ENCODE data around the gene ARHGAP26. TPM values are rescaled to one million over a fixed set of nuclear protein-coding genes. Genes with fewer than 3 reads are reported as not detected.

Gene ARHGAP26
- polyA plus RNA-seq, 4 donors, result 7.9 to 13.5 (median 12.0) TPM

- DNase-seq (ENCODE audit: low read depth in 4 of 4, low spot score in 2 of 4), result no peak
These were observed 254.2 kb downstream of the ARHGAP26 start for GRCh38 chr5:143024228-143024920.

- DNase-seq (ENCODE audit: low read depth in 4 of 4, low spot score in 2 of 4), result no peak
These were observed 255.2 kb downstream of the ARHGAP26 start for GRCh38 chr5:143025376-143025775.

DNA sequence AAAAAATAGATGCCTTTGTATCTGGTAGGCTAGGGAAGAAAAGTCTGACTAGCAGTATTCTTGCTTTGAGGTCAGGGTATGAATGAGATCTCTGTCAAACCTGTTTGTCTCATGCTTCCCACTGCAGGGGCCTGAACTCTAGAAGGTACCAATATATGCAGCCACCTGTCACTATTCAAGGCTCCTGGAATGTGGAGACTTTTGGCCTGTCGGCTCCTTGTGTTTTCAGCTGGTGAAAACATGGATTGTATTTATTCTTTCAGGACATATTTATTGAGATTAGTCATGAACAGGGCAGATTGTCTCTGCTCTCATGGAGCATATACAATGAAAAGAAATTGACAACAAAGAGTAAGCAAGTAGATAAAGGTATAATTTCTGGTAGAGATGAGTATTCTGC, 255.8 kb downstream of the ARHGAP26 start:
- no peak for DNase-seq (ENCODE audit: low read depth in 4 of 4, low spot score in 2 of 4)

- DNase-seq (ENCODE audit: low read depth in 4 of 4, low spot score in 2 of 4), result no peak
These were observed 256.2 kb downstream of the ARHGAP26 start for GRCh38 chr5:143026380-143026779.

- DNase-seq (ENCODE audit: low read depth in 4 of 4, low spot score in 2 of 4), result no peak
These were observed 259.1 kb downstream of the ARHGAP26 start for GRCh38 chr5:143029293-143029692.

GRCh38 chr5:143030349-143030748, 260.2 kb downstream of the ARHGAP26 start:
- DNase-seq (ENCODE audit: low read depth in 4 of 4, low spot score in 2 of 4), result no peak

- DNase-seq (ENCODE audit: low read depth in 4 of 4, low spot score in 2 of 4), result no peak
These were observed 261.8 kb downstream of the ARHGAP26 start for GRCh38 chr5:143031781-143032580.

GRCh38 chr5:143032581-143032836, 262.3 kb downstream of the ARHGAP26 start:
- no peak for DNase-seq (ENCODE audit: low read depth in 4 of 4, low spot score in 2 of 4)

- no peak for DNase-seq (ENCODE audit: low read depth in 4 of 4, low spot score in 2 of 4)
These were observed 263.5 kb downstream of the ARHGAP26 start for GRCh38 chr5:143033535-143034250.

DNA sequence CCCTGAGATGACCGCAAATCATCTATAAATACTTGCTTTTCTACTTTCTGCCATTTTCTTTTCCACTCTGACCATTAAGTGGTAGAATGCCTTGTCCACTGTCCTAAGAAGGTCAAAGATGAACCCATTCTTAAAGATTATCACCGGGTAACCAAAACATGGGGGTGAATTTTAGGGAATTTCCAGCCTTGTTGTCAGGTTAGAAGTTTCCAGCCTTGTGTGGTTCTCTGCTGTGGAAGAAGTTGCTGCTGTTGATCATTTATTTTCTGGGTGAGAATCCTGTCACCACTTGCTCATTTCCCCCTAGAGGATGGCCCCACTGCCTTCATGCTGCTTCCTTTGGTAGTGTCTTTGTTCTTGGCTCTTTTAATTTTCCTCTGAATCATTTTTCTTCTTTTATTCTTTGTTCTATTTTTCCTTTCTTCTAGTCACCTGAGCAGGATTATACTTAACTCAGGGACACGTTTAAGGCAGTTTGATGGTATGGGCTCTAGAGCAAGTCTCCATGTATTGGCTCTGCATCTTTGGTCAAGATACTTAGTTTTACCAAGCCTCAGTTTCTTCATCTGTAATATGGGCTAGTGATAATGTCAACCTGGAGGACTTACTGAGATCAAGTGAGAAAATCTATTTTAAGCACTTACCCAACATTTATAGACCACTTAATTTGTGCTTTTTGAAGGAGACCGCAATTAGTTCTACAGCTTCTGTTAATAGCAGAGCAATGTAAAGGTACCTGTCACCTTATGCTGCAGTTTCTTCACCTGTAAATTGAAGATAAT, 266.2 kb downstream of the ARHGAP26 start:
- DNase-seq (ENCODE audit: low read depth in 4 of 4, low spot score in 2 of 4), result no peak

- DNase-seq (ENCODE audit: low read depth in 4 of 4, low spot score in 2 of 4), result no peak
These were observed 266.9 kb downstream of the ARHGAP26 start for GRCh38 chr5:143037071-143037470.

DNA sequence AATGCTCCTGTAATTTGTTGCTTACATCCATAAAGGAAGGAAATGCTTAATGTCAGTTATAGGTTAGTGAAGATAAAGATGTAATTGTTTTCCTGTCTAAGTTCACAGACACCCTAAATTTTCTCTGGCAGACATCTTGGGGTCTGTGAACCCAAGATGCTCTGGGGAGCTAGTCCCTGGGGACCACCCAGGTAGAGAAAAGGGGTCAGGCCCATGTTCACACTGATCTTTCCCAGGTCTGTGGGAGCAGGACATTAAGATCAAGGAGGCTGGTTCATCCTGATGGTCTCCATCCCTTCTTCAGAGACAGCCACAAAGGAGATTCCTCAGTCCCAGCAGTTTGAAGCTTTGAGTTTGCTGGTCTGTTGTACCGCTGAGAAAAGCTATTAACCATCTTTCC, 267.5 kb downstream of the ARHGAP26 start:
- DNase-seq (ENCODE audit: low read depth in 4 of 4, low spot score in 2 of 4), result no peak

DNA sequence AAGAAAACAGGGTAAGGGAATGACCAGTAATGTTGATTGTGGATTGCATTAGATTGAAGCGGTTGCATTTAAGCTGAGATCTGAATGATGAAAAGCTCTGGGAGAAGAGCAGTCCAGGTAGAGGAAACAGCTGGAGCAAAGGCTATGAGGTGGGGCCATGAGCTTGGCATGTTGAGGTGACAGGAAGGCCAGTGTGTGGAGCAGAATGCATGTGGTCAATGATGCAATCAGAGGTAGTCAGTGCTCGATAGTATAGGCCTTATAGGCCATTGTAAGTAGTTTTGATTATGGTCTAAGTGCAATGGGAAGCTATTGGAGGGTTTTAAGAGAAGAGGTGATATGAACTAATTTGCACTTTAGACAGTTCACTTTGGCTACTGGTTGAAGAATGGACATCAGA, 270.4 kb downstream of the ARHGAP26 start:
- no peak for DNase-seq (ENCODE audit: low read depth in 4 of 4, low spot score in 2 of 4)

- DNase-seq (ENCODE audit: low read depth in 4 of 4, low spot score in 2 of 4), result no peak
These were observed 271.3 kb downstream of the ARHGAP26 start for GRCh38 chr5:143041461-143041860.

GRCh38 chr5:143041972-143042770, 272.0 kb downstream of the ARHGAP26 start:
- no peak for DNase-seq (ENCODE audit: low read depth in 4 of 4, low spot score in 2 of 4)

- DNase-seq (ENCODE audit: low read depth in 4 of 4, low spot score in 2 of 4), result no peak
These were observed 274.1 kb downstream of the ARHGAP26 start for GRCh38 chr5:143044265-143044664.

GRCh38 chr5:143045062-143045461, 274.9 kb downstream of the ARHGAP26 start:
- DNase-seq (ENCODE audit: low read depth in 4 of 4, low spot score in 2 of 4), result no peak

- no peak for DNase-seq (ENCODE audit: low read depth in 4 of 4, low spot score in 2 of 4)
These were observed 276.1 kb downstream of the ARHGAP26 start for GRCh38 chr5:143046314-143046713.

DNA sequence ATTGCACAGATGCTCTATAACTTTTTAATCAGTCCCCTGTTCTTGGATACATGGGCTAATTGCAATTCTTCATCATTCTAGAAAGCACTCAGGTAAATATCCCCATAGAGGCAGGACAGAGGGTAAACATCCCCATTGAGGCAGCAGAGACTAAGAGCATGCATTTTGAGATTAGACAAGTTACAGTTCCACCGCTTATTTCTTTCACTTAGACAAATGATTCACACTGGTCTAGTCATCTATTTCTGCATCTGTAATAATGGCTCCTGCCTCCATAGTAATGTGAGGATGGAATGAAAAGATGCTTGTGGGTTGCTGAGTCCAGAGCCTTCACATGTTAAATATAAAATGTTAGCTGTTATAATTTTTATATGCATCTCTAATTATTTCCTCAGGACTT, 276.9 kb downstream of the ARHGAP26 start:
- no peak for DNase-seq (ENCODE audit: low read depth in 4 of 4, low spot score in 2 of 4)

- no peak for DNase-seq (ENCODE audit: low read depth in 4 of 4, low spot score in 2 of 4)
These were observed 280.0 kb downstream of the ARHGAP26 start for GRCh38 chr5:143050183-143050582.

Data from left renal cortex interstitium (tissue), 4 donors.